Esophagus squamous epithelium (tissue), 5 donors: ENCODE results near the gene ERF. TPM values are rescaled to one million over a fixed set of nuclear protein-coding genes. Genes with fewer than 3 reads are reported as not detected.

Experiments used
- DNase-seq: peaks from one replicate; lab custom pipeline; 2025; lab: John Stamatoyannopoulos, UW
- H3K27ac ChIP-seq, 4 donors: fragments of 200-600 bp; sonication (generic); one replicate each; pipeline ENCODE4 v1.5.1; 2016 to 2019; ENCODE audit warnings: mild to moderate bottlenecking in 1 of 4
- H3K27me3 ChIP-seq, 4 donors: fragments of 200-600 bp; sonication (generic); 1 replicate in 3 of 4; 2 replicates in 1 of 4; pipeline versions ENCODE4 v1.5.1 to v1.6.0; 2017 to 2021; ENCODE audit warnings: antibody characterized with exemption in 1 of 4
- H3K36me3 ChIP-seq, 3 donors: fragments of 200-600 bp; sonication (generic); one replicate each; pipeline ENCODE4 v1.5.1; 2016 to 2019
- H3K4me1 ChIP-seq, 3 donors: fragments of 200-600 bp; sonication (generic); one replicate each; pipeline ENCODE4 v1.5.1; 2017 to 2019
- H3K4me3 ChIP-seq, 4 donors: fragments of 200-600 bp; sonication (generic); 1 replicate in 3 of 4; 2 replicates in 1 of 4; pipeline ENCODE4 v1.5.1; 2016 to 2019; ENCODE audit warnings: mild to moderate bottlenecking in 2 of 4, moderate library complexity in 1 of 4
- H3K9me3 ChIP-seq, 3 donors: fragments of 200-600 bp; sonication (generic); one replicate each; pipeline ENCODE4 v1.5.1; 2016 to 2019
- CTCF ChIP-seq, 6 experiments: fragments of 450-650 bp in 4 of 6; fragments of 200-600 bp in 2 of 6; sonication (generic) in 2 of 6; IDR thresholded peaks; one replicate each; pipeline ENCODE4 v1.5.1; 2016 to 2019; ENCODE audit warnings: antibody characterized with exemption in 6 of 6, mild to moderate bottlenecking in 4 of 6, moderate library complexity in 4 of 6
- POLR2A ChIP-seq, 4 donors: fragments of 450-650 bp; IDR thresholded peaks; one replicate each; pipeline ENCODE4 v1.6.1; 2017; ENCODE audit warnings: antibody characterized with exemption in 4 of 4, mild to moderate bottlenecking in 4 of 4, moderate library complexity in 3 of 4
- WGBS, 2 donors: methylation state at CpG; one replicate each; pipeline ENCODE4 v1.1.5; 2018; 5-methylcytosine and 5-hydroxymethylcytosine counted together
- intact Hi-C: fragments of 100-400 bp; cut with DNase I; formaldehyde crosslinking; loops from one replicate; pipeline ENCODE4 v1.15.0; 2022
- total RNA-seq, 4 donors: library from RNA; depleted of rRNA; stranded (reverse); fragments of >200 nt; gene quantifications; one replicate each; pipeline ENCODE4 v1.1.0, GENCODE V29; 2016
- donor health status: DM: yes; HTN: yes; CAD: no.

Gene ERF
- total RNA-seq, 4 donors from 2014 or later, result 13.3 to 32.5 (median 21.0) TPM

- WGBS, 2 donors, result 85 to 100% methylated on average over 1 to 11 of the region's 17 CpGs
- no peaks in the 10 kb centered on the region for H3K9me3 ChIP-seq
- no peaks in the 10 kb centered on the region for H3K27me3 ChIP-seq
- H3K4me3 ChIP-seq, result no peak overlapping the region
- H3K27ac ChIP-seq, result no peak overlapping the region
- intact Hi-C loops, result loop anchor here (10.0 kb wide), 1 partner anchor 49 kb away; the partner anchor contains the start of gene GSK3A
- peaks cover 0 to 26% (median 6%) of the 10 kb centered on the region in 3 donors for H3K4me1 ChIP-seq
- TF ChIP-seq POLR2A (IDR thresholded peaks at IDR 0.05) (no peak), CTCF (IDR thresholded peaks at IDR 0.05) (no peak)
- DNase-seq, result no peak
- H3K36me3 ChIP-seq, result peaks cover 53 to 82% (median 56%) of the 10 kb centered on the region in 3 donors
Measured at GRCh38 chr19:42293540-42293939, 38.6 kb upstream of the ERF start.

GRCh38 chr19:42292963-42293362, 38.0 kb upstream of the ERF start:
- Histone ChIP-seq H3K27ac (no peak overlapping the region), H3K4me3 (no peak overlapping the region), H3K9me3 (no peaks in the 10 kb centered on the region), H3K27me3 (no peaks in the 10 kb centered on the region), H3K4me1 (peaks cover 0 to 26% (median 6%) of the 10 kb centered on the region in 3 donors), H3K36me3 (peaks cover 57 to 88% (median 62%) of the 10 kb centered on the region in 3 donors)
- TF ChIP-seq POLR2A (IDR thresholded peaks at IDR 0.05), result no peak
- TF ChIP-seq CTCF (IDR thresholded peaks at IDR 0.05), result no peak
- intact Hi-C loops, result loop anchor here (10.0 kb wide), 1 partner anchor 48 kb away; the partner anchor contains the start of gene GSK3A
- DNase-seq, result no peak
- 71 to 80% methylated on average over 1 to 7 of the region's 14 CpGs for whole genome bisulfite sequencing, 2 donors

GRCh38 chr19:42292042-42292960, 37.4 kb upstream of the ERF start:
- no peak for DNase-seq
- peaks cover 64 to 95% (median 69%) of the 10 kb centered on the region in 3 donors for H3K36me3 ChIP-seq
- TF ChIP-seq POLR2A (IDR thresholded peaks at IDR 0.05) (no peak), CTCF (IDR thresholded peaks at IDR 0.05) (no peak)
- H3K9me3 ChIP-seq, result no peaks in the 10 kb centered on the region
- no peaks in the 10 kb centered on the region for H3K27me3 ChIP-seq
- H3K4me3 ChIP-seq, result no peak overlapping the region
- intact Hi-C loops, result loop anchor here (10.0 kb wide), 1 partner anchor 48 kb away; the partner anchor contains the start of gene GSK3A
- H3K27ac ChIP-seq, result no peak overlapping the region
- peaks cover 0 to 32% (median 6%) of the 10 kb centered on the region in 3 donors for H3K4me1 ChIP-seq
- WGBS, 2 donors, result 78 to 84% methylated on average over 6 to 18 of the region's 27 CpGs

- intact Hi-C loops, result loop anchor here (10.0 kb wide), 1 partner anchor 47 kb away; the partner anchor contains the start of gene GSK3A
- no peak for DNase-seq
- 63 to 69% methylated on average over 4 to 8 of the region's 9 CpGs for WGBS, 2 donors
- H3K9me3 ChIP-seq, result no peaks in the 10 kb centered on the region
- H3K27ac ChIP-seq, result no peak overlapping the region
- H3K4me1 ChIP-seq, result peaks cover 4 to 40% (median 10%) of the 10 kb centered on the region in 3 donors
- TF ChIP-seq CTCF (IDR thresholded peaks at IDR 0.05), result no peak
- no peak for TF ChIP-seq POLR2A (IDR thresholded peaks at IDR 0.05)
- H3K36me3 ChIP-seq, result peaks cover 69 to 95% (median 73%) of the 10 kb centered on the region in 3 donors
- no peaks in the 10 kb centered on the region for H3K27me3 ChIP-seq
- no peak overlapping the region for H3K4me3 ChIP-seq
Measured at GRCh38 chr19:42291435-42291810, 36.5 kb upstream of the ERF start.
